HG02588 (cell line): ENCODE results near the gene ZNF385D.

ENCODE experiments used
- ATAC-seq: cut with Tn5 transposase; IDR thresholded peaks from one replicate; pipeline ENCODE4 v1.9.1; 2021; ENCODE audit warnings: mild to moderate bottlenecking, moderate library complexity; ENCODE audit not compliant: unreplicated experiment

ZNF385D gene

GRCh38 chr3:21618695-21619094 lies 132.3 kb downstream of the ZNF385D start:
- no peak for ATAC-seq

- no peak for ATAC-seq
Measured at GRCh38 chr3:21613372-21614070, 137.5 kb downstream of the ZNF385D start.

GRCh38 chr3:21601178-21601577 lies 149.8 kb downstream of the ZNF385D start:
- no peak for ATAC-seq

- no peak for ATAC-seq
Measured at GRCh38 chr3:21599890-21600289, 151.1 kb downstream of the ZNF385D start.

GRCh38 chr3:21592828-21593227 lies 158.2 kb downstream of the ZNF385D start:
- ATAC-seq = no peak

- ATAC-seq = no peak
Measured at GRCh38 chr3:21587894-21588293, 163.1 kb downstream of the ZNF385D start.

- ATAC-seq = no peak
Measured at GRCh38 chr3:21585216-21585740, 165.7 kb downstream of the ZNF385D start.

- no peak for ATAC-seq
Measured at GRCh38 chr3:21573291-21573690, 177.7 kb downstream of the ZNF385D start.

GRCh38 chr3:21564531-21564930 lies 186.5 kb downstream of the ZNF385D start:
- ATAC-seq = no peak

- no peak for ATAC-seq
Measured at GRCh38 chr3:21562243-21562642, 188.8 kb downstream of the ZNF385D start.

- no peak for ATAC-seq
Measured at GRCh38 chr3:21561472-21561871, 189.5 kb downstream of the ZNF385D start.

GRCh38 chr3:21551019-21551418 lies 200.0 kb downstream of the ZNF385D start:
- no peak for ATAC-seq

GRCh38 chr3:21544076-21544462 lies 206.9 kb downstream of the ZNF385D start:
- no peak for ATAC-seq

GRCh38 chr3:21543380-21544075 lies 207.5 kb downstream of the ZNF385D start:
- no peak for ATAC-seq

- ATAC-seq = no peak
Measured at GRCh38 chr3:21542656-21543379, 208.2 kb downstream of the ZNF385D start.

GRCh38 chr3:21540265-21540664 lies 210.7 kb downstream of the ZNF385D start:
- no peak for ATAC-seq

GRCh38 chr3:21534462-21534861 lies 216.5 kb downstream of the ZNF385D start:
- ATAC-seq = no peak

- no peak for ATAC-seq
Measured at GRCh38 chr3:21533002-21533401, 218.0 kb downstream of the ZNF385D start.

- ATAC-seq = no peak
Measured at GRCh38 chr3:21531909-21532308, 219.1 kb downstream of the ZNF385D start.

GRCh38 chr3:21528291-21528995 lies 222.6 kb downstream of the ZNF385D start:
- ATAC-seq = no peak

GRCh38 chr3:21526461-21526860 lies 224.5 kb downstream of the ZNF385D start:
- ATAC-seq = no peak
